22Rv1 (cell line): ENCODE results near the gene PFN4.
A peak's percentile ranks its signal among the peaks of the same experiment; 100 is the strongest.
"Not testable (repeated sequence)": the region's sequence is repeated elsewhere in the genome, so short reads cannot be mapped to it uniquely, and the experiment has no call there.

Source experiments
- H3K27ac ChIP-seq: fragments of 450-650 bp; 2 replicates; pipeline ENCODE4 v1.5.1; 2017
- CTCF ChIP-seq: fragments of 450-650 bp; IDR thresholded peaks from 2 replicates; pipeline ENCODE4 v1.5.1; 2017; ENCODE audit warnings: mild to moderate bottlenecking
- ZFX ChIP-seq: fragments of 450-650 bp; IDR thresholded peaks from 2 replicates; pipeline ENCODE4 v1.6.1; 2017; ENCODE audit warnings: antibody characterized with exemption, borderline replicate concordance

The PFN4 gene

DNA sequence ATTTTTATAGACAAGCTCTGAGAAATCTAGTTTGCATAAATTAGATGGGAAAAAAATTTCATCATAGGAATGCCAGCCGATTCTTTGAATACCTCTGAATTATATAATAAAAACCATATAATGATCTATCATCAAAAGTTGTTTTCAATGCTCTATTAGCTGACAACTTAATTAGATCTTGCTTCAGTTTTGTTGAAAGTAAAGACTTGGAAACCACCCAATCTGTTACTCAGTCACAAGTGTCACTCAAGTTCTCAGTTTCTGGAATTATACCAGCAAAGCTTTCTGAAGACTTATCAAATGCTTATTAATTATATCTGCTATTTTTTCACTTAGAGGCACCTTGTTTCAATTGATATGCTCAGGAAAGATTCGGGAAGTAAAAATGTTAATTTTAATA lies 21.1 kb downstream of the PFN4 start:
- TF ChIP-seq CTCF (no peak), ZFX (no peak)
- H3K27ac ChIP-seq: no peak overlapping the region

DNA sequence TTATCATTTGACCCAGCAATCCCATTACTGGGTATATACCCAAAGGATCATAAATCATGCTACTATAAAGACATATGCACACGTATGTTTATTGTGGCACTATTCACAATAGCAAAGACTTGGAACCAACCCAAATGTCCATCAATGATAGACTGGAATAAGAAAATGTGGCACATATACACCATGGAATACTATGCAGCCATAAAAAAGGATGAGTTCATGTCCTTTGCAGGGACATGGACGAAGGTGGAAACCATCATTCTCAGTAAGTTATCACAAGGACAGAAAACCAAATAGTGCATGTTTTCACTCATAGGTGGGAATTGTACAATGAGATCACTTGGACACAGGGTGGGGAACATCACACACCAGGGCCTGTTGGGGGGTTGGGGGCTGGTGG lies 22.4 kb downstream of the PFN4 start:
- H3K27ac ChIP-seq: not testable (repeated sequence)

GRCh38 chr2:24095171-24095677 lies 27.9 kb downstream of the PFN4 start:
- not testable (repeated sequence) for H3K27ac ChIP-seq

GRCh38 chr2:24093270-24093669 lies 29.9 kb downstream of the PFN4 start:
- not testable (repeated sequence) for H3K27ac ChIP-seq

DNA sequence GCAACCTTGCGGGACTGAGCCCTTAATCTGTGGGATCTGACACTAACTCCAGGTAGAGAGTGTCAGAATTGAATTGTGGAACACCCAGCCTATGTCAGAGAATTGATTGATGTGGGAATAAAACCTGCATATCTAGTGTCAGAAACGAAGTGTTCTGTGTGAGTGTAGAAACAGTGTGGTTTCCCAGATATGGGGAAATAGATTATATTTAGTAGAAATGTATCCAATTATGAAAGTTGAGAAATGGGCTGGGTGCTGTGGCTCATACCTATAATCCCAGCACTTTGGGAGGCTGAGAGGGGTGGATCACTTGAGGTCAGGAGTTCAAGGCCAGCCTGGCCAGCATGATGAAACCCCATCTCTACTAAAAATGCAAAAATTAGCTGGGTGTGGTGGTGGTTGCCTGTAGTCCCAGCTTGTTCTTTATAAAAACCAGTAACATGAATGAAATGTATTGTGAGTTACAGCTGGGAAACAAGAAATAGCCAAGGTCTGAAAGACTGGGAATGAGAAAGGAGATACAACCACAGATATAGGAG lies 34.2 kb downstream of the PFN4 start:
- no peak overlapping the region for H3K27ac ChIP-seq
- TF ChIP-seq ZFX: no peak
- no peak for TF ChIP-seq CTCF

DNA sequence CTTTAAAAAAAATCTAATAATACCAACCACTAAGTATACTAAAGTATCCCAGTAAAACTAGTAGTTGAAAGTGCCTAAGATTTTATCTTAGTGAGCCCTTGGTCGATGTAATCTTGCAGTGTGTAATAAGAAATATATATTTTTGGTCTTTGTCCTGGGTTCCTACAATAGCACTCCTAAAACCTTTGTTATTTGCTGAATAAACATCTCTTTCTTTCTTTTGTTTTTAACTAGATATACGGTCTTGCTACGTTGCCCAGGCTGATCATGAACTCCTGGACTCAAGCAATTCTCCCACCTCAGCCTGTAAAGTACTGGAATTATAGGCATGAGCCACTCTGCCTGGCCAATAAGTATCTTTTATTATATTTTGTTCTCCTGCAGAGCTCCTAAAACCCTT lies 36.1 kb downstream of the PFN4 start:
- TF ChIP-seq ZFX (no peak), CTCF (no peak)
- H3K27ac ChIP-seq: no peak overlapping the region

- no peak overlapping the region for H3K27ac ChIP-seq
- no peak for TF ChIP-seq ZFX
- TF ChIP-seq CTCF: no peak
Measured at GRCh38 chr2:24086241-24086640, 36.9 kb downstream of the PFN4 start.

DNA sequence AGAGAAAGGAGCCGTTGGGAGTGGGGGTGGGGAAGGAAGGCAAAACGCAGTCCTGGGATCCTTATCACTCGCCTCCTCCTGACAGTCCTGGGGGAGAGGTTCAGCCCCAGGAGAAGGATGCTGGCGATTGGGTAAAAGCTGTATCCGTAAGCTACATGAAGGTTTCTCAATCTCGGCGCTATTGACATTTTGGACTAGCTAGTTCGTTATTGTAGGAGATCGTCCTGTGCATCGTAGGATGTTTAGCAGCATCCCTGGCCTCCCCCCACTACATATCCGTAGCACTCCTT lies 38.0 kb downstream of the PFN4 start:
- no peak for TF ChIP-seq ZFX
- TF ChIP-seq CTCF: no peak
- no peak overlapping the region for H3K27ac ChIP-seq

GRCh38 chr2:24084386-24085199 lies 38.5 kb downstream of the PFN4 start, which contains the start of gene TP53I3:
TP53I3 (minus strand) TSS chr2:24084834; CDS start chr2:24084326, 508 bp downstream.
- TF ChIP-seq ZFX: no peak
- peak; percentile 98 for TF ChIP-seq CTCF
- H3K27ac ChIP-seq: 0 out of 2 replicates have a peak within 1 kb of the TSS, but pooled peaks have one; percentile 13
